SK-N-SH (cell line): ENCODE results near the gene SPACA1. TPM values are rescaled to one million over a fixed set of nuclear protein-coding genes. Genes with fewer than 3 reads are reported as not detected.

Experiments used
- CTCF ChIA-PET: fragments of 300-600, 350-600 bp; formaldehyde crosslinking; extraction: SDS; loops from one replicate; lab custom pipeline; 2021; lab: Yijun Ruan, JAX
- POLR2A ChIA-PET: fragments of 350-600 bp; sonication (Branson Sonifier 250); formaldehyde crosslinking; extraction: SDS; loops from one replicate; lab custom pipeline; 2020; ENCODE audit warnings: antibody characterized with exemption, inconsistent platforms; lab: Yijun Ruan, JAX
- DNase-seq: peaks from one replicate; pipeline ENCODE4 v3.0.0; 2012
- H2AFZ ChIP-seq: fragments of 200-600 bp; sonication (generic); 2 replicates; pipeline ENCODE4 v1.8.1; 2016; ENCODE audit warnings: antibody characterized with exemption, mild to moderate bottlenecking, low read depth
- H3F3A ChIP-seq: fragments of 200-600 bp; sonication (generic); replicated peaks from 2 replicates; pipeline ENCODE3; 2016; ENCODE audit warnings: antibody characterized with exemption, mild to moderate bottlenecking; ENCODE audit not compliant: insufficient read depth
- H3K27ac ChIP-seq, 2 experiments: fragments of 200-500 bp in 1 of 2; fragments of 200-600 bp in 1 of 2; sonication (Bioruptor generic) in 1 of 2; sonication (generic), shearing (Covaris generic) in 1 of 2; 2 replicates each; pipeline versions ENCODE4 v1.5.1 to v1.6.1; 2014 to 2016; ENCODE audit warnings: low read depth in 2 of 2, inconsistent platforms in 1 of 2, low read length in 1 of 2, mild to moderate bottlenecking in 1 of 2, mixed read lengths in 1 of 2
- H3K27me3 ChIP-seq: fragments of 200-600 bp; sonication (generic), shearing (Covaris generic); 2 replicates; pipeline ENCODE4 v1.6.1; 2016; ENCODE audit warnings: mixed run types; ENCODE audit not compliant: insufficient read depth
- H3K36me3 ChIP-seq, 2 experiments: fragments of 200-500 bp in 1 of 2; fragments of 200-600 bp in 1 of 2; sonication (Bioruptor generic) in 1 of 2; sonication (generic) in 1 of 2; replicated peaks in 1 of 2; 2 replicates each; pipeline versions ENCODE3 to v1.5.1; 2014 to 2016; ENCODE audit warnings: low read length in 1 of 2, mild to moderate bottlenecking in 1 of 2; ENCODE audit not compliant: insufficient read depth in 2 of 2, control insufficient read depth in 1 of 2
- H3K4me1 ChIP-seq, 2 experiments: fragments of 200-500 bp in 1 of 2; fragments of 200-600 bp in 1 of 2; sonication (Bioruptor generic) in 1 of 2; sonication (generic), shearing (Covaris generic) in 1 of 2; 2 replicates each; pipeline versions ENCODE4 v1.5.1 to v1.6.1; 2014 to 2016; ENCODE audit warnings: low read depth in 1 of 2, low read length in 1 of 2, mixed run types in 1 of 2; ENCODE audit not compliant: insufficient read depth in 2 of 2, control insufficient read depth in 1 of 2
- H3K4me2 ChIP-seq: fragments of 200-600 bp; sonication (generic), shearing (Covaris generic); 2 replicates; pipeline ENCODE4 v1.6.1; 2017; ENCODE audit warnings: mixed run types
- H3K4me3 ChIP-seq, 2 experiments: fragments of 200-500 bp in 1 of 2; fragments of 200-600 bp in 1 of 2; sonication (Bioruptor generic) in 1 of 2; sonication (generic), shearing (Covaris generic) in 1 of 2; 2 replicates each; pipeline versions ENCODE4 v1.5.1 to v1.8.1; 2014 to 2016; ENCODE audit warnings: low read depth in 2 of 2, inconsistent platforms in 1 of 2, low read length in 1 of 2, mild to moderate bottlenecking in 1 of 2, mixed read lengths in 1 of 2, moderate library complexity in 1 of 2
- H3K79me2 ChIP-seq: fragments of 200-600 bp; sonication (generic); 2 replicates; pipeline ENCODE4 v1.8.1; 2017; ENCODE audit warnings: mild to moderate bottlenecking; ENCODE audit not compliant: insufficient read depth
- H3K9ac ChIP-seq: fragments of 200-600 bp; sonication (generic); 2 replicates; pipeline ENCODE4 v1.6.1; 2017; ENCODE audit warnings: mixed run types
- H3K9me2 ChIP-seq: fragments of 200-600 bp; sonication (generic); 2 replicates; pipeline ENCODE4 v1.6.1; 2017; ENCODE audit warnings: mixed run types
- H3K9me3 ChIP-seq: fragments of 200-600 bp; sonication (generic); 2 replicates; pipeline ENCODE4 v1.6.1; 2017; ENCODE audit warnings: mixed run types, mild to moderate bottlenecking, moderate library complexity
- H4K20me1 ChIP-seq: fragments of 200-600 bp; sonication (generic); 2 replicates; pipeline ENCODE4 v1.6.1; 2017; ENCODE audit warnings: mild to moderate bottlenecking, mixed run types; ENCODE audit not compliant: insufficient read depth
- EZH2phosphoT487 ChIP-seq: fragments of 200-600 bp; sonication (generic); IDR thresholded peaks from 2 replicates; pipeline ENCODE4 v1.6.1; 2017; ENCODE audit warnings: low read depth, mixed run types, mild to moderate bottlenecking, antibody characterized with exemption, moderate library complexity, borderline replicate concordance
- FOSL2 ChIP-seq: IDR thresholded peaks from 2 replicates; pipeline ENCODE4 v1.4.0; 2012; ENCODE audit warnings: low read depth, mild to moderate bottlenecking, moderate library complexity, borderline replicate concordance
- FOXM1 ChIP-seq: IDR thresholded peaks from 2 replicates; pipeline ENCODE4 v1.4.0; 2012; ENCODE audit warnings: low read depth, mild to moderate bottlenecking
- GABPA ChIP-seq: IDR thresholded peaks from 2 replicates; pipeline ENCODE4 v1.4.0; 2012; ENCODE audit warnings: low read depth, mild to moderate bottlenecking
- GATA2 ChIP-seq: sonication (generic); formaldehyde crosslinking; IDR thresholded peaks from 2 replicates; pipeline ENCODE4 v1.5.0; 2020; ENCODE audit warnings: mild to moderate bottlenecking, missing genetic modification reagents
- JUND ChIP-seq: IDR thresholded peaks from 2 replicates; pipeline ENCODE4 v1.4.0; 2012
- MXI1 ChIP-seq: IDR thresholded peaks from 2 replicates; pipeline ENCODE4 v1.6.1; 2012; ENCODE audit warnings: mild to moderate bottlenecking, low read depth, low read length, improper control_type of control experiment
- NRF1 ChIP-seq: IDR thresholded peaks from 2 replicates; pipeline ENCODE4 v1.6.1; 2012; ENCODE audit warnings: low read depth, mild to moderate bottlenecking, low read length
- RAD21 ChIP-seq: IDR thresholded peaks from 2 replicates; pipeline ENCODE4 v1.6.1; 2012; ENCODE audit warnings: mild to moderate bottlenecking, low read length
- RCOR1 ChIP-seq: fragments of 150-350 bp; IDR thresholded peaks from 2 replicates; pipeline ENCODE4 v1.6.1; 2017; ENCODE audit warnings: antibody characterized with exemption, low read length
- RFX5 ChIP-seq: IDR thresholded peaks from 2 replicates; pipeline ENCODE4 v1.6.1; 2012; ENCODE audit warnings: mild to moderate bottlenecking, improper control_type of control experiment, low read length
- RXRA ChIP-seq: IDR thresholded peaks from 2 replicates; pipeline ENCODE4 v1.4.0; 2012; ENCODE audit warnings: low read depth, mild to moderate bottlenecking, borderline replicate concordance
- SIN3A ChIP-seq: IDR thresholded peaks from 2 replicates; pipeline ENCODE4 v1.6.1; 2012; ENCODE audit warnings: low read depth, mild to moderate bottlenecking, low read length, moderate library complexity, borderline replicate concordance
- TCF12 ChIP-seq: IDR thresholded peaks from 2 replicates; pipeline ENCODE4 v1.4.0; 2012
- YY1 ChIP-seq: IDR thresholded peaks from 2 replicates; pipeline ENCODE4 v1.4.0; 2012; ENCODE audit warnings: low read depth, mild to moderate bottlenecking
- WGBS: methylation state at CpG from one replicate; pipeline ENCODE4 v1.1.6; 2017; ENCODE audit warnings: low lambda C conversion rate; 5-methylcytosine and 5-hydroxymethylcytosine counted together
- polyA plus RNA-seq, 3 experiments: library from polyadenylated mRNA; depleted of rRNA; stranded (reverse); fragments of >200 nt; gene quantifications; 2 replicates each; pipeline ENCODE4 v1.2.3, GENCODE V29; 2012
- TF ChIP-seq, protein P1 (sequence below): fragments of 150-350 bp; IDR thresholded peaks from 2 replicates; pipeline ENCODE4 v1.6.1; 2017; ENCODE audit warnings: antibody characterized with exemption, low read length, low read depth, borderline replicate concordance
- TF ChIP-seq, protein P2 (sequence below): IDR thresholded peaks from 2 replicates; pipeline ENCODE4 v1.6.1; 2012; ENCODE audit warnings: mild to moderate bottlenecking, low read depth, low read length, moderate library complexity
- TF ChIP-seq, protein P3 (sequence below): IDR thresholded peaks from 2 replicates; pipeline ENCODE4 v1.4.0; 2012; ENCODE audit warnings: low read depth, borderline replicate concordance

Gene SPACA1
- polyA plus RNA-seq, 1 of the 3 experiments (the other 2 are of a cell fraction), result not detected

DNA sequence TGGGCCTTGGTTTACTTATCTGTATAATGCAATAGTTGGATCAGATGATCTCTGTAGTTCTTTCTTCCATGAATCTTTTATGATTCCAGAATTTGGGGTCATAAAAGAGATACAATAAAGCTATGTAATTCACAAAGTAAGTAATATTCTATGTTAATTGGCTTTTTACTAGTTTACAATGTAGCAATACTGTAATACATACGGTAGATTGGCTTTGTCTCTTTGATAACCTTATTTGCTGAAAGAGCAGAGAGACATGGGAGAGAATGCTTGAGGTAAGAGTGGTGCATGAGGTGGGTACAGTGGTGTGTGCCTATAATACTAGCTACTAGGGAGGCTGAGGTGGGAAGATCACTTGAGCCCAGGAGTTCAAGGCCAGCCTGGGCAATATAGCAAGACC lies 14.7 kb downstream of the SPACA1 start:
- H3K4me2 ChIP-seq, result no peak overlapping the region
- H3K9me3 ChIP-seq, result no peaks in the 10 kb centered on the region
- no peaks in the 10 kb centered on the region for H3K36me3 ChIP-seq
- CTCF ChIA-PET, result interaction anchor here (1.0 kb wide), 1 partner anchor 11 kb away, joined by 4 read pairs; no protein-coding TSS in a partner anchor
- H3K4me3 ChIP-seq, result no peak overlapping the region
- no peak for TF ChIP-seq FOXM1
- no peak for TF ChIP-seq SIN3A
- no peak for TF ChIP-seq EZH2phosphoT487
- TF ChIP-seq JUND, result no peak
- no peak for TF ChIP-seq GATA2 (CRISPR knock-in tag)
- no peak for TF ChIP-seq TCF12
- TF ChIP-seq, protein P1, sequence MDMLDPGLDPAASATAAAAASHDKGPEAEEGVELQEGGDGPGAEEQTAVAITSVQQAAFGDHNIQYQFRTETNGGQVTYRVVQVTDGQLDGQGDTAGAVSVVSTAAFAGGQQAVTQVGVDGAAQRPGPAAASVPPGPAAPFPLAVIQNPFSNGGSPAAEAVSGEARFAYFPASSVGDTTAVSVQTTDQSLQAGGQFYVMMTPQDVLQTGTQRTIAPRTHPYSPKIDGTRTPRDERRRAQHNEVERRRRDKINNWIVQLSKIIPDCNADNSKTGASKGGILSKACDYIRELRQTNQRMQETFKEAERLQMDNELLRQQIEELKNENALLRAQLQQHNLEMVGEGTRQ, result no peak
- TF ChIP-seq, protein P2, sequence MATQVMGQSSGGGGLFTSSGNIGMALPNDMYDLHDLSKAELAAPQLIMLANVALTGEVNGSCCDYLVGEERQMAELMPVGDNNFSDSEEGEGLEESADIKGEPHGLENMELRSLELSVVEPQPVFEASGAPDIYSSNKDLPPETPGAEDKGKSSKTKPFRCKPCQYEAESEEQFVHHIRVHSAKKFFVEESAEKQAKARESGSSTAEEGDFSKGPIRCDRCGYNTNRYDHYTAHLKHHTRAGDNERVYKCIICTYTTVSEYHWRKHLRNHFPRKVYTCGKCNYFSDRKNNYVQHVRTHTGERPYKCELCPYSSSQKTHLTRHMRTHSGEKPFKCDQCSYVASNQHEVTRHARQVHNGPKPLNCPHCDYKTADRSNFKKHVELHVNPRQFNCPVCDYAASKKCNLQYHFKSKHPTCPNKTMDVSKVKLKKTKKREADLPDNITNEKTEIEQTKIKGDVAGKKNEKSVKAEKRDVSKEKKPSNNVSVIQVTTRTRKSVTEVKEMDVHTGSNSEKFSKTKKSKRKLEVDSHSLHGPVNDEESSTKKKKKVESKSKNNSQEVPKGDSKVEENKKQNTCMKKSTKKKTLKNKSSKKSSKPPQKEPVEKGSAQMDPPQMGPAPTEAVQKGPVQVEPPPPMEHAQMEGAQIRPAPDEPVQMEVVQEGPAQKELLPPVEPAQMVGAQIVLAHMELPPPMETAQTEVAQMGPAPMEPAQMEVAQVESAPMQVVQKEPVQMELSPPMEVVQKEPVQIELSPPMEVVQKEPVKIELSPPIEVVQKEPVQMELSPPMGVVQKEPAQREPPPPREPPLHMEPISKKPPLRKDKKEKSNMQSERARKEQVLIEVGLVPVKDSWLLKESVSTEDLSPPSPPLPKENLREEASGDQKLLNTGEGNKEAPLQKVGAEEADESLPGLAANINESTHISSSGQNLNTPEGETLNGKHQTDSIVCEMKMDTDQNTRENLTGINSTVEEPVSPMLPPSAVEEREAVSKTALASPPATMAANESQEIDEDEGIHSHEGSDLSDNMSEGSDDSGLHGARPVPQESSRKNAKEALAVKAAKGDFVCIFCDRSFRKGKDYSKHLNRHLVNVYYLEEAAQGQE, result no peak
- no peak for TF ChIP-seq FOSL2
- TF ChIP-seq, protein P3, sequence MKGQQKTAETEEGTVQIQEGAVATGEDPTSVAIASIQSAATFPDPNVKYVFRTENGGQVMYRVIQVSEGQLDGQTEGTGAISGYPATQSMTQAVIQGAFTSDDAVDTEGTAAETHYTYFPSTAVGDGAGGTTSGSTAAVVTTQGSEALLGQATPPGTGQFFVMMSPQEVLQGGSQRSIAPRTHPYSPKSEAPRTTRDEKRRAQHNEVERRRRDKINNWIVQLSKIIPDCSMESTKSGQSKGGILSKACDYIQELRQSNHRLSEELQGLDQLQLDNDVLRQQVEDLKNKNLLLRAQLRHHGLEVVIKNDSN, result no peak
- no peak for TF ChIP-seq RXRA
- no peak for TF ChIP-seq RCOR1
- TF ChIP-seq, all 33 proteins: peak for 0
- Histone ChIP-seq H3K79me2 (no peaks in the 10 kb centered on the region), H2AFZ (no peak overlapping the region), H3F3A (no peaks in the 10 kb centered on the region), H3K4me1 (no peaks in the 10 kb centered on the region), H3K27ac (no peak overlapping the region), H3K9me2 (no peaks in the 10 kb centered on the region), H3K27me3 (no peaks in the 10 kb centered on the region), H4K20me1 (no peaks in the 10 kb centered on the region), H3K9ac (no peak overlapping the region)
- POLR2A ChIA-PET, result no interaction called here
- 55% methylated on average over 1 of the region's 1 CpG for WGBS
- DNase-seq, result no peak

DNA sequence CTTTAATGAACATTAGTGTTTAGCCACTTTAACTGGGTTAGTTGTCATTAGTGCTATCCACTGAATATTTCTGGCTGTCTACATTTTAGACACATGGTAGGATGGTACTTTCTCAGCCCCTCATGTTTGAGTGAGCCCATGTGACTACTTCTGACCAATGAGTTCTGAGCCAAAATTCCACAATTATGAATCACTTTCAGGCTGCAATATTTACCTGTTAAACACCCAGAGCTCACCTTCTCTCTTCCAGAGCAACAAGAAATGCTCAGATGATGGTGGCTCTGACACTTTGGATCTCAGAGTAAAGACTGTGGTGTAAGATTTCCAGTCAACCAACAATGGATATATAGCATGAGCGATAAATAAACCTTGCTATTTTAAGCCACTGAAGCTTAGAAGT lies 24.8 kb downstream of the SPACA1 start:
- H3K4me3 ChIP-seq, result no peak overlapping the region
- CTCF ChIA-PET, result no interaction called here
- no peaks in the 10 kb centered on the region for H3K9me2 ChIP-seq
- no peaks in the 10 kb centered on the region for H3K27me3 ChIP-seq
- WGBS, result 26% methylated on average over 1 of the region's 1 CpG
- no peak overlapping the region for H3K27ac ChIP-seq
- no peak for DNase-seq
- no peak overlapping the region for H3K4me2 ChIP-seq
- H3K9ac ChIP-seq, result no peak overlapping the region
- no peaks in the 10 kb centered on the region for H3K9me3 ChIP-seq
- peaks cover 0 to 2% of the 10 kb centered on the region in 2 experiments; a peak in 2 of 4 replicates for H3K4me1 ChIP-seq
- no peaks in the 10 kb centered on the region for H3K36me3 ChIP-seq
- no peak overlapping the region for H2AFZ ChIP-seq
- H4K20me1 ChIP-seq, result no peaks in the 10 kb centered on the region
- H3K79me2 ChIP-seq, result no peaks in the 10 kb centered on the region
- POLR2A ChIA-PET, result no interaction called here
- H3F3A ChIP-seq, result no peaks in the 10 kb centered on the region
- TF ChIP-seq YY1, result no peak
- no peak for TF ChIP-seq JUND
- TF ChIP-seq RAD21, result no peak
- TF ChIP-seq NRF1, result no peak
- TF ChIP-seq, protein P2, result no peak
- TF ChIP-seq GABPA, result no peak
- no peak for TF ChIP-seq RFX5
- no peak for TF ChIP-seq MXI1
